NCI-H1436 treated with DMSO at 0.1 percent for 48 hours (cell line): ENCODE measurements around the gene SLC28A1.

Source experiments
- DNase-seq: peaks from one replicate; lab custom pipeline; 2025; lab: John Stamatoyannopoulos, UW

SLC28A1 gene

DNA sequence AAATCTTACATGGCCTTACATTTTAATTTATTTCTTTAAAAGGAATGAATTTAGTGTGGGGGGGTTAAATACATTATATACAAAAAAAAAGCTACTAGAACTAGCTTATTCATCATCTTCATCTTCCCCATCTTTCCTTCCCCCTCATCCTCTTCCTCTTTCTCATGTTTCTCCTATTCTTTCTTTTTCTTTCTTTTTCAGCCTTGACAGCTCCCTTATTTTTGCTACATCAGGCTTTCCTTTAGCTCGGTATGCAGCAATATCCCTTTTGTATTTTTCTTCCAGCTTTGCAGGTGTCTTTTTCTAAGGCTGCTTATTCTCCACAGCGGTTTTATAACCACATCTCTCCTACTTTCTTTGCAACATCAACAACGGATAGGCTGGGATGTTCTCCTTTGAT, 55.9 kb downstream of the SLC28A1 start:
- DNase-seq, result no peak

DNA sequence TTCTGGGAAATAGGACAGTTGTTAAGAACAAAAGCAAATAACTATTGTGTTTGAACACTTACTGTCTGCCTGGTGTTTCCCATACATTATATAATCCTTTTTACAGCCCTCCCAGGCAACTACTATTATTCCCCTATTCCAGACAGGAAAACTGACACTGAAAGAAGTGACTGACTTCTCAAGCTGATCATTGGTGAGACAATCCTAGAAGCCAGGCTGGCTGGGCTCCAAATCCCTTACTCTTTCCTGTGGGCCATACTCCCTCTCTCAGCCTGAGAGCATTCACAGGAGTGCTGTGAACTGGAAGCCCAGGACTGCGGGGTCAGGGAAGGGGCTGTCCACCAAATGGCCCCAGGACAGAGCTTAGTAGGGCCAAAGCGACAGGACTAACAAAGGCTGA, 58.0 kb downstream of the SLC28A1 start:
- no peak for DNase-seq

DNA sequence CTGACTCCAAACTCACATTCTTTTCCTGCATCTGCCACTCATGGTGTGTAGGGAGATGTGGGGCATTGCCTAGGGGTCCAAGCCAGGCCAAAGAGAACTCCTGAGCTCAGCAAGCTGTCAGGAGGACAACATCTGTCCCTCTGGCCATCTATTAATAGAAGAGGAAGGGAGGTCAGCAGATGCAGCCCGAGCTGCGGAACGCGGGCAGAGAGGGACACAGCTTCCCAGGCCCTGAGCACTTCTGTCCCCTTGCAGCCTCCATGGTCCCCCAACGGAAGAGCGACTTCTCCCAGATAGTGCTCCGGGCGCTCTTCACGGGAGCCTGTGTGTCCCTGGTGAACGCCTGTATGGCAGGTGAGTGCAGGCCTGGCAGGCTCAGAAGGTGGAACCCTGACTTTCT, 59.8 kb downstream of the SLC28A1 start:
- DNase-seq, result no peak

DNA sequence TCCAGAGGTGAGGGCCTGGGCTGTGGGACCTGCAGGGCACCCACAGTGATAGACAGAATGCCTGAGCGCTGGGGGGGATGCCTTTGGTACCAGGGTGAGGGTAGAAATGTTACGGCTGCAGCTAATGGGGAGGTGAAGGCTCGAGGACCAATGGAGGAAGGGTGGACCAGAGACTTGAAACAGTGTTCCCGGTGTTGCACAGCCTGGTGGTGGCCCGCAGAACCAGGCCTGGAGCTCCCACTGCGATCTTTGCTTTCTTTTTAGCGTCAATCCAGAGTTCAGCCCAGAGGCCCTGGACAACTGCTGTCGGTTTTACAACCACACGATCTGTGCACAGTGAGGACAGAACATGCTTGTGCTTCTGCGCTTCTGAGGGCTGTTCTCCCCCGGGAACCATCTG, 60.4 kb downstream of the SLC28A1 start:
- DNase-seq, result no peak

DNA sequence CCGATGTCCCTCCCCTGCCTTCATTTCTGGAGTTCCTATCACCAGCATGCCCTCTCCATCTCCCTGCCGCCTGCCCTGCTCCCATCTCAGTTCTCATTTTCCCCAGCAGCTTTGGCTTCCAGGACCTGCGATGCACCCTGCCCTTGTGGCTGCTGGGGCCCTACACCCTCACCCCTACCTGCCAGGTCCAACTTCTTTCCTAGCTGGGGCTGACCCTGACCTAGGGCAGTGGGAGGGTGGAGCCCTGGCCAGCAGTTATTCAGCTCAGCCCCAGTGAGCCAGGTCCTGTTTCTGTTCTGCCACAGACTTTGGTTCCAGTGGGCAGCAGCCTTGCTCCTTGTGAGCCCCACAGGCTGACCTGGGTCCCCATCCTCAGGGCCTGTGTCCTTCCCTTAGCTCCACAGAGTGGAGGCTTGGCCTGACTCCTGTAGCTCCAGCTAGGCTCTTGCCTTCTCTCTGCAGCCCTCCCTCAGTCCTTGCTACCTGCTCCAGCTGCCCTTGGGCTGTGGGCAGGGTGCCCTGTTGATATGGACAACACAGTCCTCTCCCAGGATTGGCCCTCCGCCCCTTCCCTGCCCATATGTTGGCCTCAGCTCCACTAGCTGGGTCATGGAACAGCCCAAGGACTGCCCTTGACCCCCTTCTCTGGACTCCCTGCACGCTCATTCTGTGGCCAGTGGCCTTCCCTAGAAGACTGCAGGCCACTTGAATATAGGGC, 62.5 kb downstream of the SLC28A1 start:
- no peak for DNase-seq

DNA sequence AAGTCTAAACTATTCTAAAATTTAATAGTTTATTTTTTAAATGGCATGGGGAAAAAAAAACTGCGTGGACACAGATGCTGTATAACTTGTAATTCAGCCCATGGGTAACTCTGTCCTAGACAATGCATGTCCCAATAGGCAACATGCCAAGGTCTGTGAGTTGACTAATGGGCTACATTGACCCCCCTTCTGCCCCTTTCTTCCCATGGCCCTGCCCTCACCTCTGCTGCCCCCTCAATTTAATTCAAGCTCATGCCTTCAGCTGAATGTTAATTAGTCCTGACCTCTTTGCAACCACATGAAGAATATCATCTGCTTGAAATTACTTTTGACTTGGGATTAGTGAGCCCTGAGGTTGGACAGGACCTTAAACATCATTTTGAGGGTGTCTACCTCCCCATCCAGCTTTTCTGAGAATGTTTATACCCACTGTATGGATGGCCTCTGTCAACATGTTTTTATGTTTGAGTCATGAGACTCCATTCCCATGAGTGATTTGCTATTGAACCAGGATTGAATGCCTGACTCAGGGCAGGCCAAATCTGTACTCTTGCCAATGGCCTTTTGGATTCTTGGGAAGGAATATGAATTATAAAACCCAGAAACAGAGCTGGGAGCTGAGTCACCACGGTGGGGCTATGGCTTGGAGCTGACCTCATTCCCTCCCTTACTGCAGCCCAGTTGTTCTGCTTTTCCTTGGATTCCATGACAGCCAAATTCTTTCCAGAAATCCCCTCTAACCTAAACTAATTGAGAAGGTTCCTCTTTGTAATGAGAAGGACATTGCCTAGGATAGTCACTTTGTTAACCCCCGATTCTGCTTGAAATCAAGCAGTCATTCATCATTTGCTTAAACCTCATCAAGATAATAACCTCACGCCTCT, 63.7 kb downstream of the SLC28A1 start:
- DNase-seq, result no peak

DNA sequence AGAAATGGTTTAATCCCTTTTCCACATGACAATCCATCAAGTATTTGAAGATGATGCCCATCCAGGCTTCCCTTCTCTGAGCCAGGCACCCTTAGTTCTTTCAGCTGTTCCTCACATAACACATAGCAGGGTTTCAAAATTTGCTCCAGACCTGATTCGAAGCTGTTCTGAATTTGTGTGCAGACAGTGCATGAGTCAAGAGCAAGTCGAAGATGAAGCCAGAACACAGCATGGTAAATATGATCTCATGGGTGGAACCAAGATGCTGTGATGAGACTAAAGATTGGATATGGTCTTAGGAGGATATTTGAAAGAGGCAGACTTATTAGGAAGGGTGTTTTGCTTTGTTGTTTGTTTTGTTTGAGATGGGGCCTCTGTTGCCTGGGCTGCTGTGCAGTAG, 64.6 kb downstream of the SLC28A1 start:
- DNase-seq, result no peak

DNA sequence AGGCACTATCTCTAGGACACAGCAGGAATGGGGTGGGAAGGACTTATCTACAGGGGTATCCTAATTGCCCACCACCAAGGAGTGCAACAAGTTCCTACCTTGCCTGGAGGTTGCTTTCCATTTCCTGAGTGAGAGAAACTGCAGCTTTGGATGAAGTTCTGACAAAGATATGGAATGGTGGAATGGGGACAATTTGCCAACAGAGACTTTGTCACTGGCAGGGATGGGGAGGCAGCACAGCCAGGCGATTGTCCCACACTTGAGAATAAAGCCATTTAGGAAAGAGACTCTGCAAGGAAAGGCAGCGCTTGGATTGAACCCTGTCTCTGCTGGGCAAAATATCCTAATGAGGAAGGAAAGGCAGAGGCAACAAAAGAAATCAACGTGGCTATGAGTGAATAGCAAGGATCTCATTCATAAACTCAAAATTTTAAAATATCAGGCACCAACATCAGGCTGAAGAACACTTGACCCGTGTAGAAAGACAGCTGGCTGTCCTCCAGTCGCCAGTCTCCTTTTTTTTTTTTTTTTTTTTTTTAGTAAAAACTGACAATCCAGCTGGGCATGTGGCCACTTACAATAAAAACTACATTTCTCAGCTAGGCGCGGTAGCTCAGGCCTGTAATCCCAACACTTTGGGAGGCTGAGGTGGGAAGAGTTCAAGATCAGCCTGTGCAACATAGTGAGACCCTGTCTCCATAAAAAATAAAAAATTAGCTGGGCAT, 65.5 kb downstream of the SLC28A1 start:
- no peak for DNase-seq

DNA sequence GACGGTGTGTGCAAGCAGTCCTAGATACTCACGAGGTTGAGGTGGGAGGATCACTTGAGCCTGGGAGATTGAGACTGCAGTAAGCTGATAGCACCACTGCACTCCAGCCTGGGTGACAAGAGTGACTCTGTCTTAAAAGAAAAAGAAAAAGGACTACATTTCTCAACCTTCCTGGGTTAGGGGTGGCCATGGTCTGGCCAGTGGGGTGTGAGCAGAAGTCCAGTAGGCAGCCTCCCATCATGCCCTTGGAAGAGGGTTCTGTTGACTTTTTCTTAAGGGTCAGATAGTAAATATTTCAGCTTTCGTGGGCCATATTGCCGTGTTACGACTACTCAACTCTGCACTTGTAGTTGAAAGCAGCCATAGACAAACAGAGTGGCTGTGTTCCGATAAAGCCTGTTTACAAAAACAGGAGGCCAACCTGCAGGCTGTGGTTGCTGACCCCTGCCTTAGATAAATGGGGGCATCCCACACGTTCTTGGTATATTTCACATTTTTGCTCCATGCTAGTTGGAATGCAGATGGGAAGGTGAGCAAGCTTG, 66.2 kb downstream of the SLC28A1 start:
- no peak for DNase-seq

DNA sequence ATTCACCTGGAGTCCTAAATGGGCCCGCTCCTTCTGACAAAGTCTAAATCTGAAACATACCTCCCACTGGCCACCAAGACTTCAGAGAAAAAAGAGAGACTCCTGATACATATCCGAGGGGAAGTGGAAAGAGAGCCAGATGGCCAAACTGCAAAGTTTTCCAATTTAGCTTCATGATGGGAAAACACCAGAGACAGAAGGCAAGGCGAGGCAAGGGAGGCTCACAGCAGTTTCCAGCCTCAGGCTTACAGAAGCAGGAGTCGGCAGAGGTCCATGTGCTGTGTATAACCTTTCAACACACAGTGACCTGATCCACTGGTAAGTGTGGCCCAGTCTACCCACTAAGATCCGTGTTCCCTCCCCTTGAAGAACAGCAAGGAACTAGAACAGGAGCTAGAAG, 67.3 kb downstream of the SLC28A1 start:
- DNase-seq, result no peak

DNA sequence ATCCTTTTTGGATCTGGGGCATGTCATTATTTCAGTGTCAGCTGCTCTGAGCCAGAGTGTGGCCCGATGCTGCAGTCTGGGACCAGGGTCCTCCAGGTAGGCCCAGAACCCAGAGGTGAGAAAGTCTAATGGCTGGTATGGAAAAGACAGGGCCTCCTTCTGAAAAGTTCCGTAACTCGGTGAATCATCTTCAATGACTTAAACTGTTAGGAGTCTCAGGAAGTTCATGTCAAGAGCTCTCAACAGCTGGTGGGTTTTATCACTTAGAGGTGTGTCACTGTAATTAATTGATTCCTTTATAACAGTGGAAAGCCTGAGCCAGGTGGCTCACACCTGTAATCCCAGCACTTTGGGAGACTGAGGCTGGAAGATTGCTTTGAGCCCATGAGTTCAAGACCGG, 68.7 kb downstream of the SLC28A1 start:
- no peak for DNase-seq

DNA sequence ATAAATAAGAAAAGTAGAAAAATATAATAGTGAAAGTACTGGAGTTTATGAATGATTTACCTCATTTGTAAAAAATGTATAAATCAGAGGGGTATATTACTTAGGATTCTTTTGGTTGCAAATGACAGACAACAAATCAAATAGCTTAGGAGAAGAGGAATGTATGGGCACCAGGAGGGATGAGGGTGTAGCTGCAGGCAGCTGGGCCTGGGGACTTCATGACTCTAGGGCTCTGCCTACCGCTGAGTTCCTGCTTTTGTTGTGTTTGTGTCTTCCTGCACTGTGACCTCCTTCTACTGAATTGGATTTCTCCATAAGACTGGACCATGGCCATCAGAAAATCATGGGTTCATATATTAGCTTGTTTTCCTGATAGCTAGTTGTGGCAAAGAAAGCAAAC, 69.3 kb downstream of the SLC28A1 start:
- DNase-seq, result no peak

DNA sequence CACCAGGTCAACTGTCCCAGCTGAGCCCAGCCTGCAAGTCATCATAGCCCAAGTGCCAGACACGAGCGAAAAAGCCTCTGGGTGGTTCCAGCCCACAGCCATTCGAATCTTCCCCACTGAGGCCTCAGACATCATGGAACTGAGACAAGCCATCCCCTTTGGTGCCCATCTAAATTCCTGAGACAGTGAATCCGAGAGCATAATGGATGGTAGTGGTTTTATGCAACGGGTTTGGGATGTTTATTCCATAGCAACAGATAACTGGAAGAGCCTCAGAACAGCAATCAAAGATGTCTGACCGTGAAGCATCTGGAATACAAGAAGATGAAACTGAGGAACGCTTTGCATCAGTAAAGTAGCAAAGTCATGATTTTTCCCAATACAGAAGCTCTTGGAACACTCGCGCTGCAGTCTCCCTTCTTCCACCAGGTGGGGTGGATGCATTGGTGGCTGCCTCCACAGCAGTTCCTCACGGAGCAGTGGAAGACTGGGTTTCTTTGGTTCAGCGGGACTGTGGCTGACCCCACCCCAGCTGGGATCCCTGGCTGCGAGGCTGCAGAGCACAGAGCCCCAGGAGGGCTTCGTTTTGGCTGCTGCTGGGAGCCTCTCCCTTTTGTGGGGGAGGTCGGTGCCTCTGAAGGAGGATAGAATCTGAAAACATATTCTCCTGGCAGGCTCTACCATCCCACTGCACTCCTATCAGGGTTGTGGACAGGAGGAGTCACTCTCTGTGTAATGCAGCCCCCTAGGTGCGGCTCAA, 70.8 kb downstream of the SLC28A1 start:
- peak; percentile 0 for DNase-seq

DNA sequence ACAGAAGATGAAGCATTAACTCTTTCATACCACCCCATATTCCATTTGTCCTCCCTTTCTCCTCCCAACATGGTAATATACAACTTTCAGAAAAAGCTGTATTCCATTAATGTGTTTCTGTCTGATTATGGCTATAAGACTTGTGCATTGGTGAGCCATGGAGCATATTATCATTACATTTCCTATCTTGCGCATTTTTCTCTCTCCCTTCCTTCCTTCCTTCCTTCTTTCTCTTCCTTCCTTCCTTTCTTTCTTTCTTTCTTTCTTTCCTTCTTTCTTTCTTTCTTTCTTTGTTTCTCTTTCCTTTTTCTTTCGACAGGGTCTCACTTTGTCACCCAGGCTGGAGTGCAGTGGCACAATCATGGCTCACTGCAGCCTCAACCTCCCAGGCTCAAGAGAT, 71.7 kb downstream of the SLC28A1 start:
- DNase-seq, result no peak

DNA sequence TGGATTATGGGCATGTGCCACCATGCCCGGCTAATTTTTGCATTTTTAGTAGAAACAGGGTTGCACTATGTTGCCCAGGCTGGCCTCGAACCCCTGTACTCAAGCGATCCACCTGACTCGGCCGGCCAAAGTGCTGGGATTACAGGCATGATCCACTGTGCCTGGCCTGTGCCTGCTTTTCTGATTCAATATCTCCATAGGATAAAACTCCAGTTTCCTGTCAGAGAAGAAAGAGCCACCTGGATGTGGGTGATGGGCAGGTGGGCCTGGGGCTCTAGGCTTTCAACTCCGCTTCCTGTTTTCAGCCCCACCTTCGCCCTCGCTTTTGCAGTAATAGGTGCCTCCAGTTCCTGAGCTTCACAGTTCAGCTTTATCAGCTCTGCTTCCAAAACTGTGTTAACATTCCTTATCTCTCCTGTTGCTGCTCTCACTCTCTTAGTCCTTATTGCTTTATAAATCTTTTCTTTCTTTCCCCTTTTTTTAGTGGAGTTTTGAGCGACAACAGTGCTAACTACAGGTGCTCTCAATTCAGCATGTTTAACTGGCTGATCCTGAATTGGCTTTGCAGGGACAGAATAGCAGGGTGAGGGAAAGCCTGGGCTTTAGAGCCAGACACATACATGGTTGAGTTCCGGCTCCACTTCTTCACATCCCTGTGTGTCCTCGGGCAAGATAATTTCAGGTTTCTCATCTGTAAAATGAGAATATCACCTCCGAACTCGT, 76.1 kb downstream of the SLC28A1 start:
- DNase-seq, result no peak

DNA sequence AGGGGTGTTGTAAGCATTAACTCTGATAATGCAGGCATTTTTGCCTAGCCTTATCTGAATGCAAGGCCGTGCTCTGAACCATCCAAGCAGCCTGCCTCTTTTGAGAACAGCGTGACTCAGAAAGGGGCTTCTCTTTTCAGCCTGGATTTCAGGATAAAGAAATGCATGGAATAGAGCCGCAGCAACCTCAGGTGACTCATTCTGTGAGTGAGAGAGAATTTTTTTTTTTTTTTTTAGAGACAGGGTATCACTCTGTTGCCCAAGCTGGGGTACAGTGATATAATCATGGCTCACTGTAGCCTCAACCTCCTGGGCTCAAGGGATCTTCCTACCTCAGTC, 76.6 kb downstream of the SLC28A1 start:
- DNase-seq, result no peak

DNA sequence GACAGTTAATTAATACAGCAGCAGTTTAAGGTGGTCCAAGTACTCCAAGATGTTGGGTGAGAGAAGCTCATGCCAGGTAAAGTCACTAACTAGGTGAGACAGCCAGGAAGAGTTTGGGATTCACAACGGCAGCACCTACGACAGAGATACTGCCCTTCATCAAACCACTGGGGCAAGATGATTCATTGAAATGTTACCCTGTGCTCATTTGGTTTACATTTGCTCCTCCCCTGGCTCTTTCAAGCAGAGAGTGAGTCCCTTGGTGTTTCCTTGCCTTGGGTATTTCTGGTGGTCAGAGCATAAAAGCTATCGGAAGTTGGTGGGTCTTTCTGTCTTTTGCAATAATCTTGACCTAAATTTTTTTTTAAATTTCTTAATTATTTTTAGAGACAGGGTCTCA, 77.2 kb downstream of the SLC28A1 start:
- DNase-seq, result no peak

DNA sequence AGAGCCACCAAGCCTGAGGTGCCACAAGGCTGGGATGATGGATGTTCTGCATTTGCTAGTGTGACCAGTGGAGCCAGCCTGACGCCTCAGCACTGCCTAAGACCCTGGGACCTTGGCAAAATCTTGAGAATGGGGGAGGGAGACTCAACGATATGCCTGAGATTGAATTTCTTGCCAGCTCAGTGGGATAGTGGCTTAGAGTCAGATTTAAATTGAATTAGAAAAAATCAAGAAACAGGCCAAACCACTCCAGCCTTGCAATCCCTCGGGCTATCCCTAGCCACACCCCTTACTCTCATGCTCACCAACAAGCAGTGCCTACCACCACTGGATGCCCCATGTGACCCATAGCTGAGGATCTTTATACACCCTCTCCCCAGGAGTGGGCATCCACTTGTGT, 78.5 kb downstream of the SLC28A1 start:
- DNase-seq, result no peak

DNA sequence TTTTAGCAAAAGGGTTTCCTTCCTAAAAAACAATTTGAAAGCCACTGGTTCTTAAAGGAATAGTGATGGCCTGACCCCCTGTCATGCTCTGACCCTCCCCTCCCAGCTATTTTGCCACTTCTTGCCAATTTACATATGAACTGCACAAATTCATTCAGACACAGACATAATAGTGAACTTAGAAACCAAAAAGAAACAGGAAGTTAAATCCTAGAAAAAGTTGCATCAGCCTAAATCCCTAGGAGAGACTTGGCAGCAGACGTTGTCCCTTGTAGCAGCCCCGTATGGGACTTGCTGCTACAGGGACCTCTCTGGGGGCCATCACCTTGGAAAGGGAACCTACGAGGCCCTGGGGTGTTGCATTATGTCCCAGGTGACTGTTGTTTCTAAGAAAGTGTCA, 82.9 kb downstream of the SLC28A1 start:
- no peak for DNase-seq

DNA sequence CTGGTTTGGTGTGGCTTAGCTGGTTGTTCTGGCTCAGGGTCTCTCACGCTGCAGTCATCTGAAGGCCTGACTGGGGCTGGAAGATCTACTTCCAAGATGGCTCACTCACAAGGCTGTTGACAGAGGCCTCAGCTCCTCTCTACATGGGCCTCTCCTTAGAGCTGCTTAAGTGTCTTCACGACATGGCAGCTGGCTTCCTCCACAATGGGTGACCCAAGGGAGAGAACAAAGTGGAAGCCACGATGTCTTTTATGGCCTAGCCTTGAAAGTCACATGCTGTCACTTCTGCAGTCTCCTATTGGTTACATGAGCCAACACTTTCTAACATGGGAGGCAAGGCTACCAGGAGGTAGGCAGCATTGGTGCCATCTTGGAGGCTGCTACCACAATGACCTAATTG, 83.8 kb downstream of the SLC28A1 start:
- no peak for DNase-seq

DNA sequence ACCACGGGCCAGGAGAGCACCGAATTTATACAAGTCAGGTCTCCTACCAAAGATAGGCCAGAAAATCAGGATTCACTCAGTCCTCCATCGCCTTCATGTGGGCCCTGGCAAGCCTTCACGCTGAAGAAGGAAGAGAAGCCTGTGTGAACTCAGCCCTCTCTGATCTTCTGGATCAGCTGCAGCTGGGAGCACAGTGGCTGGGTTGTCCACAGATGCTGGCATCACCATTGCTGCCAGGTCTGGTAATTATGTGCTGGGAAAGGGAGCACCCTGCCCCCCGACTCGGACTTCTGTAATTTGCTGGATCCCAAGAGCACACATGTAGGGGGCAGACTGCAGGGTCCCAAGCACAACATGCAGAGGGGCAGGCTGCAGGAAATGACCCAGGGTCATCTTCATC, 84.8 kb downstream of the SLC28A1 start:
- DNase-seq, result no peak
